Activated CD4-positive, alpha-beta T cell treated with anti-CD3 and anti-CD28 coated beads, Interleukin-2, amount 10 ng/mL, durations not matched to agents 24 days and 14 days (primary cell): ENCODE results near the gene LAMP1. TPM values are rescaled to one million over a fixed set of nuclear protein-coding genes. Genes with fewer than 3 reads are reported as not detected.
"Not testable (repeated sequence)": the region's sequence is repeated elsewhere in the genome, so short reads cannot be mapped to it uniquely, and the experiment has no call there.

Source experiments
- DNase-seq: peaks from one replicate; pipeline ENCODE4 v3.0.0; 2022
- H3K27ac Mint-ChIP-seq: one replicate; pipeline ENCODE4 v1.8.0; 2022; ENCODE audit warnings: mild to moderate bottlenecking, mixed read lengths
- H3K27me3 Mint-ChIP-seq: one replicate; pipeline ENCODE4 v1.8.0; 2022; ENCODE audit warnings: mixed read lengths
- H3K36me3 Mint-ChIP-seq: one replicate; pipeline ENCODE4 v1.8.0; 2022; ENCODE audit warnings: low read depth, mild to moderate bottlenecking, mixed read lengths
- H3K4me1 Mint-ChIP-seq: one replicate; pipeline ENCODE4 v1.8.0; 2021; ENCODE audit warnings: mixed read lengths
- H3K4me3 Mint-ChIP-seq: one replicate; pipeline ENCODE4 v1.8.0; 2022; ENCODE audit warnings: mild to moderate bottlenecking, moderate library complexity, mixed read lengths
- H3K9me3 Mint-ChIP-seq: one replicate; pipeline ENCODE4 v1.8.0; 2021; ENCODE audit warnings: mixed read lengths
- intact Hi-C: fragments of 100-400 bp; cut with micrococcal nuclease; formaldehyde crosslinking; loops from one replicate; pipeline ENCODE4 v1.15.1; 2023
- total RNA-seq: library from RNA; stranded (reverse); gene quantifications from 2 replicates; pipeline ENCODE4 v1.2.3, GENCODE V29; 2022

The LAMP1 gene, protein sequence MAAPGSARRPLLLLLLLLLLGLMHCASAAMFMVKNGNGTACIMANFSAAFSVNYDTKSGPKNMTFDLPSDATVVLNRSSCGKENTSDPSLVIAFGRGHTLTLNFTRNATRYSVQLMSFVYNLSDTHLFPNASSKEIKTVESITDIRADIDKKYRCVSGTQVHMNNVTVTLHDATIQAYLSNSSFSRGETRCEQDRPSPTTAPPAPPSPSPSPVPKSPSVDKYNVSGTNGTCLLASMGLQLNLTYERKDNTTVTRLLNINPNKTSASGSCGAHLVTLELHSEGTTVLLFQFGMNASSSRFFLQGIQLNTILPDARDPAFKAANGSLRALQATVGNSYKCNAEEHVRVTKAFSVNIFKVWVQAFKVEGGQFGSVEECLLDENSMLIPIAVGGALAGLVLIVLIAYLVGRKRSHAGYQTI
- 55.3 and 57.5 TPM in 2 replicates for total RNA-seq

GRCh38 chr13:113296823-113297369 lies at the start of gene LAMP1:
Gene LAMP1 (plus strand): TSS chr13:113297239. CDS start chr13:113297435, 196 bp downstream.
- intact Hi-C loops = loop anchor here (1.0 to 10.0 kb wide), 4 partner anchors 89 to 352 kb away; partner anchors contain the start of genes DCUN1D2 and PCID2
- Mint-ChIP-seq H3K27me3 (peaks cover 32% of the 10 kb centered on the region), H3K4me1 (peaks cover 27% of the 10 kb centered on the region), H3K27ac (peak within 1 kb of the TSS; percentile 98), H3K9me3 (peaks cover 6% of the 10 kb centered on the region), H3K4me3 (peak within 1 kb of the TSS; percentile 97), H3K36me3 (peaks cover 8% of the 10 kb centered on the region)
- peak; percentile 100 for DNase-seq

DNA sequence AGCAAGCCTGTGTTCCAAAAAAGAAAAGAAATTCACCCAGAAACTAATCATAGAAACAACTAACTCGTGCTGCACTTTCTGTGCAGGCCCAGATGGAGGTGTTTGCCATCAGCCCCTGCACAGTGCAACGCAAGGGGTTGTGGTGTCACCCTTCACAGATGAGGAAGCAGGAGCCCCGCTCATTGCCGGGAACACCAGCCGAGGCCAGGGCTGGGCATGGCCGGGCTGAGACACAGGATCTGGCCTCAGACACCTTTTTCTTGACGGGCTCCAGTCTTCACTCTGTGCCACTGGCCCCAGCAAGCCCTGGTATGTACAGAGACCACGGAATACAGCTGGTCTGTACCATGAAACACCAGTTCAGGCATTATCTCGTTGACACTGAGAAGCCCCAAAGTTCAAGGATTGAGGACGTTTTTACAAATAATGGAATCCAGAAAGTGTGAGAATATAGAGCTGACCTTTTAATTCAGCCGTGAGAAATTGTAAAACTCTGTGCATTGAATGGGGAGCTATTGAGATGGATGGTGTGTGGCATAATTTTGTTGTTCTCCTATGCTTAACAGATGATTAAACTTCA lies 44.4 kb upstream of the LAMP1 start:
- Mint-ChIP-seq H3K4me3 (no peak overlapping the region), H3K9me3 (no peaks in the 10 kb centered on the region), H3K27me3 (no peaks in the 10 kb centered on the region), H3K4me1 (no peaks in the 10 kb centered on the region), H3K27ac (no peak overlapping the region), H3K36me3 (peaks cover 62% of the 10 kb centered on the region)
- no peak for DNase-seq
- intact Hi-C loops = no loop called here

GRCh38 chr13:113257908-113258307 lies 39.1 kb upstream of the LAMP1 start:
- H3K27ac Mint-ChIP-seq, H3K27me3 Mint-ChIP-seq, intact Hi-C loops, H3K9me3 Mint-ChIP-seq, H3K4me3 Mint-ChIP-seq, H3K4me1 Mint-ChIP-seq, DNase-seq: not testable (repeated sequence)
- peaks cover 61% of the 10 kb centered on the region for H3K36me3 Mint-ChIP-seq

GRCh38 chr13:113258321-113259054 lies 38.6 kb upstream of the LAMP1 start:
- H3K27me3 Mint-ChIP-seq = no peaks in the 10 kb centered on the region
- H3K4me3 Mint-ChIP-seq = no peak overlapping the region
- DNase-seq = no peak
- H3K4me1 Mint-ChIP-seq = no peaks in the 10 kb centered on the region
- H3K27ac Mint-ChIP-seq = no peak overlapping the region
- H3K36me3 Mint-ChIP-seq = peaks cover 62% of the 10 kb centered on the region
- intact Hi-C loops = no loop called here
- no peaks in the 10 kb centered on the region for H3K9me3 Mint-ChIP-seq

DNA sequence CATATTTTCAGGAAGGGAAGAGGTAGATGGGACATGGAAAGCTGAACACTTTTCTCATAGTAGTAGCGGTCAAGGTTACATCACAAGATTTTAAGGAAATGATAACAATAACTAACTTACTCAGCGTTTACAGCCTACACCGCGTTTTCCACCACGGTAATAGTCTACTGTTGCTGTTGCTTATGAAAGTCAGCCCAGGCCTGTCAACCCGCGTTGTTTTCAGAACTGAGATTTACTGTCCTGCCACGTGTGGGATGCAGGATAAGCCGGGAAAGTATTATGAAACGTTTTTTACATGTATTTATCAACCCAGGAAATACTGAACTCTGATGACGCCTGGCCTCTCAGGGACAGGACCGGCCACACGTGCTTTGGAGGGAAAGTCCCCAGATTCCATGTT lies 36.0 kb upstream of the LAMP1 start:
- intact Hi-C loops = no loop called here
- H3K36me3 Mint-ChIP-seq = peaks cover 52% of the 10 kb centered on the region
- H3K4me3 Mint-ChIP-seq = no peak overlapping the region
- no peak overlapping the region for H3K27ac Mint-ChIP-seq
- no peak for DNase-seq
- no peaks in the 10 kb centered on the region for H3K27me3 Mint-ChIP-seq
- no peaks in the 10 kb centered on the region for H3K9me3 Mint-ChIP-seq
- H3K4me1 Mint-ChIP-seq = no peaks in the 10 kb centered on the region

DNA sequence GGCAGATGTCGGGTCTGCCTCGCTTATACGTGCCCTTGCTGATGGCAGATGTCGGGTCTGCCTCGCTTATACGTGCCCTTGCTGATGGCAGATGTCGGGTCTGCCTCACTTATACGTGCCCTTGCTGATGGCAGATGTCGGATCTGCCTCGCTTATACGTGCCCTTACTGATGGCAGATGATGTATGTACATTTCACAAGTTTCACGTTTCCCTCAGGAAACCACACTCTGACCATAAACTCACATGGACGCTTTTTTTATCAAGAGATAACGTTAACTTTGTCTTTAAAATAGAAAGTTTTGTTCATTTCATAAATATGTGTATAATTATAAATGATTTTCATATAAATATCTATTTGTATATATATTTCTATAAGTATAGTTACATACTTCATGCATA lies 34.0 kb upstream of the LAMP1 start:
- peaks cover 43% of the 10 kb centered on the region for H3K36me3 Mint-ChIP-seq
- H3K27me3 Mint-ChIP-seq, DNase-seq, H3K9me3 Mint-ChIP-seq, H3K4me3 Mint-ChIP-seq, H3K27ac Mint-ChIP-seq, intact Hi-C loops, H3K4me1 Mint-ChIP-seq: not testable (repeated sequence)

GRCh38 chr13:113267642-113268405 lies 29.2 kb upstream of the LAMP1 start:
- Mint-ChIP-seq H3K36me3 (peaks cover 17% of the 10 kb centered on the region), H3K27me3 (no peaks in the 10 kb centered on the region), H3K9me3 (no peaks in the 10 kb centered on the region), H3K27ac (peak overlapping the region; percentile 15), H3K4me1 (no peaks in the 10 kb centered on the region), H3K4me3 (no peak overlapping the region)
- DNase-seq = no peak
- intact Hi-C loops = no loop called here

- no peak overlapping the region for H3K27ac Mint-ChIP-seq
- no peak for DNase-seq
- peaks cover 10% of the 10 kb centered on the region for H3K36me3 Mint-ChIP-seq
- H3K9me3 Mint-ChIP-seq = no peaks in the 10 kb centered on the region
- no peaks in the 10 kb centered on the region for H3K27me3 Mint-ChIP-seq
- peaks cover 2% of the 10 kb centered on the region for H3K4me1 Mint-ChIP-seq
- intact Hi-C loops = no loop called here
- no peak overlapping the region for H3K4me3 Mint-ChIP-seq
Measured at GRCh38 chr13:113272031-113272430, 25.0 kb upstream of the LAMP1 start.

GRCh38 chr13:113272701-113273181 lies 24.3 kb upstream of the LAMP1 start:
- H3K4me3 Mint-ChIP-seq = no peak overlapping the region
- H3K9me3 Mint-ChIP-seq = no peaks in the 10 kb centered on the region
- no peaks in the 10 kb centered on the region for H3K27me3 Mint-ChIP-seq
- peaks cover 5% of the 10 kb centered on the region for H3K36me3 Mint-ChIP-seq
- peaks cover 2% of the 10 kb centered on the region for H3K4me1 Mint-ChIP-seq
- DNase-seq = no peak
- H3K27ac Mint-ChIP-seq = no peak overlapping the region
- intact Hi-C loops = no loop called here

DNA sequence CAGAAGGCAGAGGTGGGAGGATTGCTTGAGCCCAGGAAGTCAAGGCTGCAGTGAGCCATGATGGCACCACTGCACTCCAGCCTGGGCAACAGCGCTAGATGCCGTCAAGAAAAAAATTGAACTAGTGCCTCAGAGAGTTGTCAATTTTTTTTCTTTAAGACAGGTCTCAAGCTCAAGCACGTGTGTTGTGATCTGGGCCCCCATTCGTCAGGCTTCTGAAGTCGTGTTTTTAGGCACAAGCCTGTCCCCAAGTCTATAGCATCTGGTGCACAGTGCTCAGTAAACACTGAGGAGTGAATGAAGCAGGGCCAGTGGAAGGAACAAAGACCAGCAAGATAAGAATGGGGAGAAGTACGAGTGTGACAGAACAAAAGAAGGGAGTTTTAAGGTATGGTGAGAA lies 23.7 kb upstream of the LAMP1 start:
- Mint-ChIP-seq H3K4me3 (no peak overlapping the region), H3K4me1 (peaks cover 2% of the 10 kb centered on the region), H3K27me3 (no peaks in the 10 kb centered on the region), H3K27ac (no peak overlapping the region), H3K9me3 (no peaks in the 10 kb centered on the region), H3K36me3 (peaks cover 3% of the 10 kb centered on the region)
- intact Hi-C loops = no loop called here
- DNase-seq = no peak

GRCh38 chr13:113273851-113274590 lies 23.0 kb upstream of the LAMP1 start:
- peaks cover 2% of the 10 kb centered on the region for H3K4me1 Mint-ChIP-seq
- intact Hi-C loops = no loop called here
- peaks cover 7% of the 10 kb centered on the region for H3K9me3 Mint-ChIP-seq
- no peak overlapping the region for H3K27ac Mint-ChIP-seq
- peaks cover 3% of the 10 kb centered on the region for H3K36me3 Mint-ChIP-seq
- no peak for DNase-seq
- no peaks in the 10 kb centered on the region for H3K27me3 Mint-ChIP-seq
- no peak overlapping the region for H3K4me3 Mint-ChIP-seq

DNA sequence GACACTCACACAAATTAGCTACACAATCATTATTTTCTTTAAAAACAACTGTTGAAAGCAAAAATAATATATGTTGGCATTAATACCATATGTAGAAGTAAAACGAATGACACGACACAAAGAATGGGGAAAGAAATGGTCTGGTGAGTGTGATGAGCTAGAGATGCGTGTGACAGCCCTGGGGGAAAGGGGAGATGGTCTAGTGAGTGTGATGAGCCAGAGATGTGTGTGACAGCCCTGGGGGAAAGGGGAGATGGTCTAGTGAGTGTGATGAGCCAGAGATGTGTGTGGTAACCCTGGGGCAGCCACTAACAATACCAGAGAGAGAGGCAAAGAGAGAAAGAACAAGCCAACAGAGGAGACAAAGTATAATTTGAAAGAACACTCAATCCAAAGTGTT lies 22.3 kb upstream of the LAMP1 start:
- H3K4me3 Mint-ChIP-seq = no peak overlapping the region
- intact Hi-C loops = loop anchor here (1.0 kb wide), 1 partner anchor 120 kb away; no protein-coding TSS in a partner anchor
- H3K36me3 Mint-ChIP-seq = peaks cover 3% of the 10 kb centered on the region
- DNase-seq = no peak
- no peaks in the 10 kb centered on the region for H3K27me3 Mint-ChIP-seq
- H3K27ac Mint-ChIP-seq = no peak overlapping the region
- peaks cover 7% of the 10 kb centered on the region for H3K9me3 Mint-ChIP-seq
- H3K4me1 Mint-ChIP-seq = peaks cover 2% of the 10 kb centered on the region
